ENCODE measurements around the gene B3GALT5.

Gene B3GALT5

DNA sequence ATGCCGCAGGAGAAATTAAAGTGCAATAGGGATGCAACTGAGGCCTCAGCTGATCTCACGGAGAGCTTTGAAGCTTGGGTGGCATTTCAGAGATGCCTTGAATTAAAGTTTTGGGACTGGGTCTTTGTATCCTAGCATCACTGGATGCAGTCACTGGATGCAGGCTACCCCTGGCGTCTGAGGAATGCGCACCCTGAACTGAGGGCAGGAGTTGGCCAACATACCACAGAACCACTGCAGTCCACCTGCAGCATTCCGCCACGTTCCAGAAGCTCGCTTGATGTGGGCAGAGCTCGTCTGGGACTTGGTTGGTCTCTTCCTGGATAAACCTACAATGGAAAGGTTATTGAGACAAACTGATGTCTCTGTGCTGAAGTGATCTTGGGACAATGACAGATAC is 98.1 kb downstream of the B3GALT5 start:
- Histone ChIP-seq H3K9me2 (replicated peaks; ENCODE audit: insufficient read depth, low read length) (no peaks in the 10 kb centered on the region), H3F3A (ENCODE audit: insufficient read depth, low read length) (no peaks in the 10 kb centered on the region), H3K36me3 (replicated peaks; ENCODE audit: insufficient read depth, low read length) (no peaks in the 10 kb centered on the region), H3K9ac (ENCODE audit: low read length) (no peak overlapping the region), H2AFZ (ENCODE audit: low read length) (no peak overlapping the region), H3K4me1 (ENCODE audit: low read length) (no peaks in the 10 kb centered on the region), H3K4me3 (ENCODE audit: low read length) (no peak overlapping the region), H3K27ac (ENCODE audit: low read length) (no peak overlapping the region), H4K20me1 (ENCODE audit: insufficient read depth, low read length) (no peaks in the 10 kb centered on the region), H3K9me3 (replicated peaks; ENCODE audit: insufficient read depth, low read length) (no peaks in the 10 kb centered on the region), H3K79me2 (ENCODE audit: low read length) (no peaks in the 10 kb centered on the region), H3K27me3 (replicated peaks; ENCODE audit: insufficient read depth, low read length) (no peaks in the 10 kb centered on the region), H3K4me2 (ENCODE audit: low read depth, low read length) (no peak overlapping the region)
- no peak for DNase-seq
- TF ChIP-seq, protein P1, sequence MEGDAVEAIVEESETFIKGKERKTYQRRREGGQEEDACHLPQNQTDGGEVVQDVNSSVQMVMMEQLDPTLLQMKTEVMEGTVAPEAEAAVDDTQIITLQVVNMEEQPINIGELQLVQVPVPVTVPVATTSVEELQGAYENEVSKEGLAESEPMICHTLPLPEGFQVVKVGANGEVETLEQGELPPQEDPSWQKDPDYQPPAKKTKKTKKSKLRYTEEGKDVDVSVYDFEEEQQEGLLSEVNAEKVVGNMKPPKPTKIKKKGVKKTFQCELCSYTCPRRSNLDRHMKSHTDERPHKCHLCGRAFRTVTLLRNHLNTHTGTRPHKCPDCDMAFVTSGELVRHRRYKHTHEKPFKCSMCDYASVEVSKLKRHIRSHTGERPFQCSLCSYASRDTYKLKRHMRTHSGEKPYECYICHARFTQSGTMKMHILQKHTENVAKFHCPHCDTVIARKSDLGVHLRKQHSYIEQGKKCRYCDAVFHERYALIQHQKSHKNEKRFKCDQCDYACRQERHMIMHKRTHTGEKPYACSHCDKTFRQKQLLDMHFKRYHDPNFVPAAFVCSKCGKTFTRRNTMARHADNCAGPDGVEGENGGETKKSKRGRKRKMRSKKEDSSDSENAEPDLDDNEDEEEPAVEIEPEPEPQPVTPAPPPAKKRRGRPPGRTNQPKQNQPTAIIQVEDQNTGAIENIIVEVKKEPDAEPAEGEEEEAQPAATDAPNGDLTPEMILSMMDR (IDR thresholded peaks at IDR 0.05; ENCODE audit: low read length), result no peak
- no peak for TF ChIP-seq EZH2phosphoT487 (IDR thresholded peaks at IDR 0.05; ENCODE audit: low read length)

DNA sequence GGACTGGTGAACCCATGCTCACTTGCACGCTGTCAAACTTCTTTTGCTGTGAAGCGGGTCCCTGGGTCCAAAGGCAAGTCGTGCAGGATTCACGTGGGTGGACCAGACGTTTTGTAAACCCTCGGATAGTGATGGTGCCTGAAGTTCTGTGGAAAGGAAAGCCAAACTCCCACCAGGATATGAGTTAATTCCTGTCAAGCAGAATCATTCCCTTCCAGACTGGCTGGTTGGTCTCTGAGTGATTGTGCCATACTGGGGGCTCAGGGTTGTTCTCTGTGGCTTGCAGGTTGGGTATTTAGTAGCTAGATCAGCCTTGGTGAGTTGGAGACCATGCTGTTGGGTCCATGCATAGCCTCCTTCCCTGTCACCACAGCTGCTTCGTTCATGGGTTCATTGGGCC is 99.5 kb downstream of the B3GALT5 start:
- no peak for TF ChIP-seq EZH2phosphoT487 (IDR thresholded peaks at IDR 0.05; ENCODE audit: low read length)
- TF ChIP-seq, protein P1 (IDR thresholded peaks at IDR 0.05; ENCODE audit: low read length), result no peak
- no peak for TF ChIP-seq EZH2 (optimal IDR thresholded peaks at IDR 0.05; ENCODE audit: low read depth, low read length)
- H3K4me2 ChIP-seq (ENCODE audit: low read depth, low read length), result no peak overlapping the region
- no peaks in the 10 kb centered on the region for H3K27me3 ChIP-seq (replicated peaks; ENCODE audit: insufficient read depth, low read length)

DNA sequence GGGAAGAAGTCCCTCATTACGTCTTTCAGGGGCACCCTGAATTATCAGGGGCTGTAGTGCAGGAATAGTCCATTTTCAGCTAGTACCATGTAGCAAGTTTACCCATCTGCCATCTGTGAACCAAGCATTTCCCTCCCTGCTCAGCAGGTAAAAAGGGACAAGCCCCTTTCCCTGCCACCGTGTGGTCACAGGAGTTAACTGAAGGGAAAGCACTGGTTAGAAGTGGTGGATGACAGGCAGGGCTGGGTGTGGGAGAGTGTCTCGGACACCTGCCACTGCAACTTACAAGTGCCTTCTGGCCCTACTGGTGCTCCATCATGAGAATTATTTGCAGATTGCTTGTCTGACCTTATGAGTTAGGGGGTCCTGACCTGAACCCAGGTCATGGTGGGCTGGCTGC is 100.2 kb downstream of the B3GALT5 start:
- no peak overlapping the region for H3K4me2 ChIP-seq (ENCODE audit: low read depth, low read length)
- no peak overlapping the region for H3K4me3 ChIP-seq (ENCODE audit: low read length)
- H3F3A ChIP-seq (ENCODE audit: insufficient read depth, low read length), result no peaks in the 10 kb centered on the region
- H4K20me1 ChIP-seq (ENCODE audit: insufficient read depth, low read length), result no peaks in the 10 kb centered on the region
- H3K9ac ChIP-seq (ENCODE audit: low read length), result no peak overlapping the region
- H3K4me1 ChIP-seq (ENCODE audit: low read length), result no peaks in the 10 kb centered on the region
- H3K9me3 ChIP-seq (replicated peaks; ENCODE audit: insufficient read depth, low read length), result no peaks in the 10 kb centered on the region
- H3K27me3 ChIP-seq (replicated peaks; ENCODE audit: insufficient read depth, low read length), result no peaks in the 10 kb centered on the region
- DNase-seq, result no peak
- no peaks in the 10 kb centered on the region for H3K36me3 ChIP-seq (replicated peaks; ENCODE audit: insufficient read depth, low read length)
- no peaks in the 10 kb centered on the region for H3K9me2 ChIP-seq (replicated peaks; ENCODE audit: insufficient read depth, low read length)
- H3K79me2 ChIP-seq (ENCODE audit: low read length), result no peaks in the 10 kb centered on the region
- TF ChIP-seq EZH2 (optimal IDR thresholded peaks at IDR 0.05; ENCODE audit: low read depth, low read length) (no peak), EZH2phosphoT487 (IDR thresholded peaks at IDR 0.05; ENCODE audit: low read length) (no peak)
- TF ChIP-seq, protein P1 (IDR thresholded peaks at IDR 0.05; ENCODE audit: low read length), result peak; percentile 15; the same call in 1 of the 2 replicates
- H3K27ac ChIP-seq (ENCODE audit: low read length), result no peak overlapping the region
- H2AFZ ChIP-seq (ENCODE audit: low read length), result no peak overlapping the region

More for the DNA sequence above, 99.5 kb downstream of the B3GALT5 start:
- H3K36me3 ChIP-seq (replicated peaks; ENCODE audit: insufficient read depth, low read length), result no peaks in the 10 kb centered on the region
- H3F3A ChIP-seq (ENCODE audit: insufficient read depth, low read length), result no peaks in the 10 kb centered on the region
- no peaks in the 10 kb centered on the region for H3K9me2 ChIP-seq (replicated peaks; ENCODE audit: insufficient read depth, low read length)
- H3K9ac ChIP-seq (ENCODE audit: low read length), result no peak overlapping the region
- H3K4me3 ChIP-seq (ENCODE audit: low read length), result no peak overlapping the region
- H3K27ac ChIP-seq (ENCODE audit: low read length), result no peak overlapping the region
- DNase-seq, result no peak
- no peaks in the 10 kb centered on the region for H3K79me2 ChIP-seq (ENCODE audit: low read length)
- no peak overlapping the region for H2AFZ ChIP-seq (ENCODE audit: low read length)
- H3K4me1 ChIP-seq (ENCODE audit: low read length), result no peaks in the 10 kb centered on the region
- no peaks in the 10 kb centered on the region for H3K9me3 ChIP-seq (replicated peaks; ENCODE audit: insufficient read depth, low read length)
- H4K20me1 ChIP-seq (ENCODE audit: insufficient read depth, low read length), result no peaks in the 10 kb centered on the region

Data from MM.1S (cell line).